GM19468 (cell line): ENCODE measurements around the gene TLE4.

Experiments used
- ATAC-seq: cut with Tn5 transposase; IDR thresholded peaks from one replicate; pipeline ENCODE4 v1.9.1; 2021; ENCODE audit warnings: mild to moderate bottlenecking, moderate library complexity, moderate number of reproducible peaks; ENCODE audit not compliant: unreplicated experiment; ENCODE audit errors: extremely low read depth

TLE4 gene

GRCh38 chr9:79684059-79684458, 112.3 kb downstream of the TLE4 start:
- ATAC-seq: no peak

GRCh38 chr9:79684711-79685575, 113.2 kb downstream of the TLE4 start:
- no peak for ATAC-seq

GRCh38 chr9:79685577-79685976, 113.8 kb downstream of the TLE4 start:
- ATAC-seq: no peak

- no peak for ATAC-seq
Observed at GRCh38 chr9:79686381-79687130, 114.8 kb downstream of the TLE4 start.

GRCh38 chr9:79687131-79687447, 115.3 kb downstream of the TLE4 start:
- peak; percentile 62 for ATAC-seq

- ATAC-seq: no peak
Observed at GRCh38 chr9:79688363-79688762, 116.6 kb downstream of the TLE4 start.

GRCh38 chr9:79689576-79689975, 117.8 kb downstream of the TLE4 start:
- no peak for ATAC-seq

GRCh38 chr9:79691496-79691895, 119.7 kb downstream of the TLE4 start:
- ATAC-seq: no peak

GRCh38 chr9:79692857-79693571, 121.2 kb downstream of the TLE4 start:
- no peak for ATAC-seq

- ATAC-seq: no peak
Observed at GRCh38 chr9:79693750-79694149, 122.0 kb downstream of the TLE4 start.

- ATAC-seq: no peak
Observed at GRCh38 chr9:79694208-79694607, 122.4 kb downstream of the TLE4 start.

- ATAC-seq: no peak
Observed at GRCh38 chr9:79694676-79695400, 123.1 kb downstream of the TLE4 start.

GRCh38 chr9:79695531-79696175, 123.9 kb downstream of the TLE4 start:
- ATAC-seq: no peak

- ATAC-seq: no peak
Observed at GRCh38 chr9:79698967-79699366, 127.2 kb downstream of the TLE4 start.

- no peak for ATAC-seq
Observed at GRCh38 chr9:79699479-79699878, 127.7 kb downstream of the TLE4 start.

- ATAC-seq: no peak
Observed at GRCh38 chr9:79700607-79701360, 129.0 kb downstream of the TLE4 start.

- ATAC-seq: no peak
Observed at GRCh38 chr9:79701651-79702050, 129.9 kb downstream of the TLE4 start.

- no peak for ATAC-seq
Observed at GRCh38 chr9:79705704-79706103, 133.9 kb downstream of the TLE4 start.

- ATAC-seq: no peak
Observed at GRCh38 chr9:79706512-79706911, 134.7 kb downstream of the TLE4 start.
